ENCODE measurements around the gene ALDOB.

Gene ALDOB

DNA sequence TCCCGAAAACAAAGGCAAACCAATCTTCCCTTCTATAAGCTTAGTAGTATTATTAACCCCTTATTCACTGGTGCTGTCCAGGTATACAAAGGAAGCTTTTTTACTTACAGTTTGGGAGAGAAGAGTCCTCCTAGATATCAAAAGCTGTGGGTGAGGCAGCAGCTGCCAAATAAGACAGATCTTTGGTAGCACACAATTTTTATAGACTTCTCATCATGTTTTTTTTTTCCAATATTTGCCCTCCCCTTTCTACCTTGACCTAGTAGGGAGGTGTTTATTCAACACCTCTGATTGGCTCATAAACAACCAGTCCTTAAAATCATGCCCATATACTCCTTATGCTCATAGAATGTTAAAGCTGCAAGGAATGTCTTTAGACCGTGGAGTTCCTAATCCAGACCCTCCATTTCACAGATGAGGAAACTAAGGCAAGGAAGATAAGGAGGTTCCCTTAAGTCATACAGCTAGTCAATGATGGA lies at the start of gene ALDOB:
ALDOB (minus strand) TSS at position 174 of the 479 bp plus-strand sequence. CDS start 4,887 bp downstream, outside the sequence.
- DNase-seq (ENCODE audit: low read depth in 2 of 2) = no peak

DNA sequence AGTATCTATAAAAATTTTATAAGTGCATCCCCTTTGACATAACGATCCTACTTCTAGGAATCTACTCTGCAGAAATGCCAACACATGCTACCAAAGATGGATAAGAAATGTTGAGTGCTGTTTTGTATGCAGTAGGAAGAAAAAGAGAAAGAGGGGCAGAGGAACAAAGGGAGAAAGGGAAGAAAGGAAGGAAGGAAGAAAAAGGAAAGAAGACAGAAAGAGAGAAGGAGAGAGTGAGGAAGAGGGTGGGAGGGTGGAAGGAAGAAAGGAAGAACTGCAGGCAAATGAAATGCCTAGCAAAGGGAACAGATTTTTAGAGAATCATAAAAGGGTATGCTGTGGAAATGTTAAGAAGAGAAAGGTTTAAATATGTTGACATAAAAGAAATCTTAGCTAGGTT lies 48.5 kb upstream of the ALDOB start:
- no peak for DNase-seq (ENCODE audit: low read depth in 2 of 2)

DNA sequence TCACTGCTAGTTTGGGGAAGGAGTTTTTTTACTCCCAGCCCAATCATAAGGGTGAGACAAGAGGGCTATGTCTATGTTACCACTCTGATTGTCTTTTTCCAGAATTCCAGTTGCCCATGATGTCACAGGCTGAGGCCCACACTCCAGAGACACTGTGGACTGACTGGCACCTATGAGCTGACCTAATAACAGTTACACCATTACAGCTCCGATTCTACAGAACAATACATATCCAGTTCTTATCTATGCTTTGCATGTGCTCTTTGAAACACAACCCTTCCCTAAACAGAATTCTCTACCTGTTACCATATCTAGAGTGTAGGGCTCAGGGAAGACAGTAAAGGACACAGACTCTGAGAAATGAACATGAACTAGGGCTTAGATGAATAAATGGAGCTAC lies 45.7 kb upstream of the ALDOB start:
- no peak for DNase-seq (ENCODE audit: low read depth in 2 of 2)

DNA sequence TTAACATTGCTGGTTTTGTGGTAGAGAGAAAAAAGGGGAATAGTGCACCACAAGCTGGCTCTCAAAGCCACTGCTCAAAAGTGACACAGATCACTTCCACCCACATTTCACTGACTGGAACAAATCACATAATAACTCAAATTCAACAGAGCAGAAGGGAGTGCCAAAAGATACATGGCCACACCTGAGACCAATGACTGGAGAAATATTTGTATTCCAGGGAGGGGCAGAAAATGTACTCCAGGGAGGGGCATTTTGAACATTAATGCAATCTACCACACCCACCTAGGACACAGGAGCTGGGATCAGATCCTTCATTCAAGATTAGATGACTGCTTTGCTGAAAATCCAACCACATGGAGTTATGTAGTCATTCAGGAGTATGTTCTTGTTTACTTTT lies 44.8 kb upstream of the ALDOB start:
- DNase-seq (ENCODE audit: low read depth in 2 of 2) = no peak

GRCh38 chr9:101479338-101480030 lies 43.9 kb upstream of the ALDOB start:
- no peak for DNase-seq (ENCODE audit: low read depth in 2 of 2)

- DNase-seq (ENCODE audit: low read depth in 2 of 2) = no peak
Observed at GRCh38 chr9:101478906-101479305, 43.3 kb upstream of the ALDOB start.

DNA sequence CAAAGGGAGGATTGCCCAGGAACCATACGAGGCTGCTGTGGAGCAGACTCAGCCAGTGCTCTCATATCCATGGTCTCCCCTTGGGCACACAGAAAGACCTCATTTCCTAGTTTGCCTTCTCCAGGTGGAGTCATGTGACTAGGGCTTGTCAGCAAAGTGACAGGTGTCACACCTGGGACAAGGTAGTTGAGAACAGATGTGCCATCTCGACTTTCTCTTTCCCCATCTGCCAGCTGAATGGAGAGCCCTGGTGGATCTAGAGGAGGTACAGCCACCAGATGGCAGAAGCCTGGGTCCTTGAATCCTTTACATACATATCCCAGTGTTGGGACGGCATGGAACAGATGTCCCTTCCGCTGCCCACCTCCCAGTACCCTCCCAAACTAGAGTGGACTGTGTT lies 42.9 kb upstream of the ALDOB start:
- DNase-seq (ENCODE audit: low read depth in 2 of 2) = no peak

DNA sequence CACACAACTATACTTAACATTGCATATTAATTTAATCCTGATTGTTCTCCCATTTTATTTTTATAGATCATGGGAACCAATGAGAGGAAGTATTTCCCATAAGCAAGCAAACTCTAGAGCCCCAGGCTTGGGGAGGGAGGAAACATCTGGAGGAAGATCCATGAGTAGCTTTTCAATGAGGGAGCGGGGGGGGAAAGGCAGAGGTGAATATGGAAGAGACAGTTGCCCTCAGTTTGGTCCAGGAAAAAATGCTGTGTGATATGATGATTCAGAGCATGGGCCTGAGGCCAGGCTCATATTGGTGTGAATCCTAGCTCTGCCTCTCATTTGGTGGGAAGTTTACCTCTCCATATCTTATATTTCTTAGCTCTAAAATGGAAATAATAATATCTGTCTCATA lies 42.2 kb upstream of the ALDOB start:
- no peak for DNase-seq (ENCODE audit: low read depth in 2 of 2)

DNA sequence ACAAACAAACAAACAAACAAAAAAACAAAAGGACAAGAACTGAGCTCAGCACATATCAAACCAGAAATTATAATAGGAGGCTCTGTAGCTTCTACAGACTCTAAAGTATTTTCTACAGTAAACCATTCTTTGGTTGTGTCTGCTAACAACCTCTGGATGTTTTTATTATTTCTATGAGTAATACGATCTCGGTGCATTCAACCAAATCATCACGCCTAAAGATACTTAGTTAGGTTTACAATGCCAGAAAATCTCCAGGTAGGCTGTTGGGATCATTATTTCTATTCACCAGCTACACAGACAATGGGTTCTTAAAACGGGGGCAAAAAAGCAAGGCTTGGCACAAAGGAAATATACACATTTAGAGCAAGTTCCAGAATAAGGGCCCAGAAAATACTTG lies 41.6 kb upstream of the ALDOB start:
- no peak for DNase-seq (ENCODE audit: low read depth in 2 of 2)

DNA sequence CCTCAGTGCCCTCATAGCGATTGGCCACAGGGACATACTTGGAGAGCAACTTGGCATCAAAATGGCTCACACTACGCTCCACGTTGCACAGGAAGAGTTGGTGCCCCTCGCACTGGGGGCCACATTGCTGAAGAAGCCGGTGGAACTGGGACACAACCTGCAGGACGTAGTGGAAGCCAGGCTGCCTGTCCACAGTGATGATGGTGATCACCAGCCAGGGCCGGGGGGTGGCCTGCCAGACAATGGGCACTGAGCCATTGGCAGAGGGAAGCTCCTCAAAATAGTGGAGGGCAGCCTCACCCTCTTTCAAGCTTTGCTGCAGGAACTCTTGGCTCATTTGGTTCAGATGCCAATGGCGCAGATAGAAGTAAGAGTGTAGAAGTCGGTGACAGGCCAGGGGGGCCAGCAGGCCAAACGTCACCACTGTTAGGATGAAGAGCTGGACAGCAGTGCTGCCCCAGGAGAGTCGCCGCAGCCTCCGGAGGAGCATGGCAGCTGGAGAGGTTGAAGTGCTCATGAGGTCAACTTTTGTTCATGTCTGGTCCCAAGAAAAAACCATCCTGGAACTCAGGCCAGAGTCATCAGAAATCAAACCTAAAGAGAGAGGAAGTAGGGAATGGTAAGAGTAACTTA lies 41.1 kb upstream of the ALDOB start:
- DNase-seq (ENCODE audit: low read depth in 2 of 2) = no peak

- DNase-seq (ENCODE audit: low read depth in 2 of 2) = no peak
Observed at GRCh38 chr9:101472891-101473290, 37.3 kb upstream of the ALDOB start.

- no peak for DNase-seq (ENCODE audit: low read depth in 2 of 2)
Observed at GRCh38 chr9:101470929-101471328, 35.4 kb upstream of the ALDOB start.

GRCh38 chr9:101470021-101470420 lies 34.4 kb upstream of the ALDOB start:
- no peak for DNase-seq (ENCODE audit: low read depth in 2 of 2)

DNA sequence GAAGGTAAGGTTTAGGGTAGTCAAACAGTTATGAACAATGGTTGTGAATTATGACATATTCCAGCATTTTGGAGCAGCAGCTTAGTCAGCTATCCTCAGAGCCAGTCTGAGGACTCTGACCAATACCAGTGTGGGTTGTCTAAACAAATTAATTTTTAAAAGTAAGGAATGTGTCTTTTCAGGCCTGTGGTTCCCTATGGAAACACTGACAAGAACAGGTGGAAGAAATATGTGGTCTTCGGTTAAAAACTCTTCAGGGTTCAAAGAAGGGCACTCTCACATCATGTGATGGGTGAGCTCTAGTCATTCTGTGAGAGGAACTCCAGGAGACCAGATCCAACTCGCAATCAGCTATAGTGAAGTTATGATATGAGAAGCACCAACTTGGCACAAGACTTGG lies 33.5 kb upstream of the ALDOB start:
- no peak for DNase-seq (ENCODE audit: low read depth in 2 of 2)

DNA sequence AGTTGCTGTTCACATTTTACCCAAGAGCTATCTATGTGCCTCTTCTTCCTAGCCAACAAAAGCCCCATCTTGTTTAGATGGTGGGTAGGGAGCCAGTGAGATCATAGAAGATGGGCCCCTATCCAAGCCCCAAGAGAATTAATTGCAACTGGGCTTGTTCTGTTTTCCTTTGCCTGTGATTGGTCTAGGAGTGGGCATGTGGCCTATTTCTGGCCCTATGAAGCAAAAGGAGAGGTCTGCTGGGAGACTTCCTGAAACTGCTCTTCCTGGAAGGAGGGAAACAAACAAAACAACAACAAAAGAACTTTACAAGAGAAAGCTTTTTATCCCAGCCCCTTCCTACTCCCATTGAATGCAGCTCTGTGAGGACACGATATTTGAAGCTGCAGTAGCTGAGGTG lies 32.5 kb upstream of the ALDOB start:
- DNase-seq (ENCODE audit: low read depth in 2 of 2) = no peak

- no peak for DNase-seq (ENCODE audit: low read depth in 2 of 2)
Observed at GRCh38 chr9:101467690-101468089, 32.1 kb upstream of the ALDOB start.

- no peak for DNase-seq (ENCODE audit: low read depth in 2 of 2)
Observed at GRCh38 chr9:101466863-101467262, 31.3 kb upstream of the ALDOB start.

DNA sequence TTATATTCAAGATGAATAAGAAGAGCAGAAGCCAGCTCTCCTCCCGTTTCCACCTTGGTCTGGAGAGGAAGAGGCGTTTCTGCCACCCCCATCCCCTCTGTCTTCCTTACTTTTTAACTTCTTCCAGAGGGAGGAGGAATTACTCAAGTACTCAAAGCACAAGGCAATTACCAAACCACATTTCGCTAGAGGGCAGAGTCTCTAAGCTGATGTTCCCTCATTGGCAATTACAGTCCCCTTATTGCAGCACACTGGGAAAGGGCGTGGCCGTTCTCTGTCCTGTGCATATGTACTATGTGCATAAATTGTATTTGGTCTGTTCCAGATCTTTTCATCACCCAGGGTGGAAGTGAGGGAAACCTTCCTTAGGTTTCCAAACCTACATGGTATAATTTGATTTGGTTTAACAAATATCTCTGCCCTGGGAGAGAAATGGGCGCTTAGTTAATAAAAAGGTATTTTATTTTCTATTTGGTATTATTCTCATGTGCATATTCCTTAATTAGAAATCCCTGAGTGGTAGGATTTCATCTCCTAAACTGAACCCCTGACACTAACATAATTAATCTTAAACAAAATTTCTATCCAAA lies 29.8 kb upstream of the ALDOB start:
- DNase-seq (ENCODE audit: low read depth in 2 of 2) = no peak

- no peak for DNase-seq (ENCODE audit: low read depth in 2 of 2)
Observed at GRCh38 chr9:101463397-101463796, 27.8 kb upstream of the ALDOB start.

- DNase-seq (ENCODE audit: low read depth in 2 of 2) = no peak
Observed at GRCh38 chr9:101462558-101462957, 27.0 kb upstream of the ALDOB start.

DNA sequence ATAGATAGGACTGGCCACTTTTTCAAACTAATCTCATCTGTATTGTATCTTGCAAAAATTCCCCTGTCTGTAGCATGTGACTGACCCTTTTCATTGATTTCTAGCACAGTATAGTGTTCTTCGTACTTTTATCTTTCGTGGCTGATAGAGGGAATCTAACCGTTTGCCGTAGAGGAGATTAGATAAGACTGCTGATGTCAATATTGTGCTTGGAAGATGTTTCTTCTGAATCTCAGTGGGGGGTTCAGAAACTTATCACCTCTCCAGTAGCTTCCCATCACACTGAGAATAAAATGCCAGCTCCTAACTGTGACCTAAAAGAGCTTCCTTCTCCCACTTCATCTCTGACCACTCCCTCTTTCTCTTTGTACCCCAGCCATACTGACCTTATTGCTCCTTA lies 25.4 kb upstream of the ALDOB start:
- no peak for DNase-seq (ENCODE audit: low read depth in 2 of 2)

GRCh38 chr9:101458963-101459631 lies 23.5 kb upstream of the ALDOB start:
- DNase-seq (ENCODE audit: low read depth in 2 of 2) = no peak

DNA sequence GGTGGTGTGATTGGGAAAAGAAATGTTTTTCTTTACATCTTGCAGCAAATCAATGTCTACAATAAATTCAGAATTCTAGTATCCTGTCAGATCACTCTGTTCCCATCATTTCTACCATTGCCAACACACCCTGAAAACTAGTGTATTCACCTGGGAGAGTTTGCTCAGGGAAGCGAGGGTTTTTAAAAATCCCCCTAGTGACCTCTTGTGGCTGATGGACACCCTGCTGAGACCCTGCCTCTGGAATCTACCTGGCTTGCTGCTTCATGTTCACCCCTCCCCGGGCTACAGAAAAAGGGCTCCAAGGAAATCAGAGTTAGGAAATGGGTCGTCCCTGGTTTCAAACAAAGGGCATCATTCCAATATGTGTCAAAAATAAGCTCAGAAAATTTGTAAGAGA lies 21.4 kb upstream of the ALDOB start:
- DNase-seq (ENCODE audit: low read depth in 2 of 2) = no peak
